Measurements from ENCODE around the gene NELFA.

GRCh38 chr4:1987721-1988326 is 20.9 kb downstream of the NELFA start:
- TF ChIP-seq POLR2AphosphoS5 (IDR thresholded peaks at IDR 0.05): no peak
- TF ChIP-seq EP300 (IDR thresholded peaks at IDR 0.05): no peak
- no peak for TF ChIP-seq POLR2A (IDR thresholded peaks at IDR 0.05)
- TF ChIP-seq, protein P1, sequence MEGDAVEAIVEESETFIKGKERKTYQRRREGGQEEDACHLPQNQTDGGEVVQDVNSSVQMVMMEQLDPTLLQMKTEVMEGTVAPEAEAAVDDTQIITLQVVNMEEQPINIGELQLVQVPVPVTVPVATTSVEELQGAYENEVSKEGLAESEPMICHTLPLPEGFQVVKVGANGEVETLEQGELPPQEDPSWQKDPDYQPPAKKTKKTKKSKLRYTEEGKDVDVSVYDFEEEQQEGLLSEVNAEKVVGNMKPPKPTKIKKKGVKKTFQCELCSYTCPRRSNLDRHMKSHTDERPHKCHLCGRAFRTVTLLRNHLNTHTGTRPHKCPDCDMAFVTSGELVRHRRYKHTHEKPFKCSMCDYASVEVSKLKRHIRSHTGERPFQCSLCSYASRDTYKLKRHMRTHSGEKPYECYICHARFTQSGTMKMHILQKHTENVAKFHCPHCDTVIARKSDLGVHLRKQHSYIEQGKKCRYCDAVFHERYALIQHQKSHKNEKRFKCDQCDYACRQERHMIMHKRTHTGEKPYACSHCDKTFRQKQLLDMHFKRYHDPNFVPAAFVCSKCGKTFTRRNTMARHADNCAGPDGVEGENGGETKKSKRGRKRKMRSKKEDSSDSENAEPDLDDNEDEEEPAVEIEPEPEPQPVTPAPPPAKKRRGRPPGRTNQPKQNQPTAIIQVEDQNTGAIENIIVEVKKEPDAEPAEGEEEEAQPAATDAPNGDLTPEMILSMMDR (IDR thresholded peaks at IDR 0.05): no peak
